Prostate gland (tissue), 2 donors: ENCODE measurements around the gene IPO13. TPM values are rescaled to one million over a fixed set of nuclear protein-coding genes. Genes with fewer than 3 reads are reported as not detected.
A peak's percentile ranks its signal among the peaks of the same experiment; 100 is the strongest.

Experiments used
- DNase-seq: peaks from one replicate; pipeline ENCODE4 v3.0.0-alpha.2; 2019; ENCODE audit warnings: low spot score
- H3K27ac ChIP-seq, 2 donors: fragments of 200-600 bp; sonication (generic); 2 replicates each; pipeline ENCODE4 v1.5.1; 2017 to 2019
- H3K27me3 ChIP-seq: fragments of 200-600 bp; sonication (generic); replicated peaks from 2 replicates; pipeline ENCODE4 v1.5.1; 2019; ENCODE audit not compliant: insufficient read depth
- H3K36me3 ChIP-seq, 2 donors: fragments of 200-600 bp; sonication (generic); 1 replicate in 1 of 2; 2 replicates in 1 of 2; pipeline versions ENCODE4 v1.5.1 to v1.8.1; 2017 to 2019
- H3K4me1 ChIP-seq: fragments of 200-600 bp; sonication (generic); replicated peaks from 2 replicates; pipeline ENCODE4 v1.5.1; 2019
- H3K4me3 ChIP-seq, 2 donors: fragments of 200-600 bp; sonication (generic); 2 replicates each; pipeline ENCODE4 v1.5.1; 2017 to 2019
- H3K9me3 ChIP-seq: fragments of 200-600 bp; sonication (generic); 2 replicates; pipeline ENCODE4 v1.5.1; 2017
- POLR2A ChIP-seq: fragments of 450-650 bp; IDR thresholded peaks from one replicate; pipeline ENCODE4 v1.6.1; 2016; ENCODE audit warnings: antibody characterized with exemption, mild to moderate bottlenecking
- POLR2AphosphoS5 ChIP-seq: sonication (generic); formaldehyde crosslinking; IDR thresholded peaks from one replicate; pipeline ENCODE4 v1.6.1; 2017; ENCODE audit warnings: antibody characterized with exemption
- WGBS: methylation state at CpG from one replicate; pipeline ENCODE4 v1.1.5; 2018; 5-methylcytosine and 5-hydroxymethylcytosine counted together
- intact Hi-C: fragments of 100-400 bp; cut with DNase I; formaldehyde crosslinking; loops from one replicate; pipeline ENCODE4 v1.14.2; 2022
- total RNA-seq, 2 donors: library from RNA; depleted of rRNA; stranded (reverse); fragments of >200 nt; gene quantifications; one replicate each; pipeline ENCODE4 v1.1.0, GENCODE V29; 2016
- TF ChIP-seq, protein P1 (sequence below), 4 experiments: fragments of 200-600 bp in 2 of 4; fragments of 450-650 bp in 2 of 4; sonication (generic) in 2 of 4; IDR thresholded peaks; 1 replicate in 3 of 4; 2 replicates in 1 of 4; pipeline ENCODE4 v1.5.1; 2016 to 2019; ENCODE audit warnings: antibody characterized with exemption in 4 of 4, mild to moderate bottlenecking in 2 of 4, moderate library complexity in 2 of 4

Gene IPO13
- total RNA-seq, 2 donors from 2014 or later, result 27.7 to 55.7 TPM

DNA sequence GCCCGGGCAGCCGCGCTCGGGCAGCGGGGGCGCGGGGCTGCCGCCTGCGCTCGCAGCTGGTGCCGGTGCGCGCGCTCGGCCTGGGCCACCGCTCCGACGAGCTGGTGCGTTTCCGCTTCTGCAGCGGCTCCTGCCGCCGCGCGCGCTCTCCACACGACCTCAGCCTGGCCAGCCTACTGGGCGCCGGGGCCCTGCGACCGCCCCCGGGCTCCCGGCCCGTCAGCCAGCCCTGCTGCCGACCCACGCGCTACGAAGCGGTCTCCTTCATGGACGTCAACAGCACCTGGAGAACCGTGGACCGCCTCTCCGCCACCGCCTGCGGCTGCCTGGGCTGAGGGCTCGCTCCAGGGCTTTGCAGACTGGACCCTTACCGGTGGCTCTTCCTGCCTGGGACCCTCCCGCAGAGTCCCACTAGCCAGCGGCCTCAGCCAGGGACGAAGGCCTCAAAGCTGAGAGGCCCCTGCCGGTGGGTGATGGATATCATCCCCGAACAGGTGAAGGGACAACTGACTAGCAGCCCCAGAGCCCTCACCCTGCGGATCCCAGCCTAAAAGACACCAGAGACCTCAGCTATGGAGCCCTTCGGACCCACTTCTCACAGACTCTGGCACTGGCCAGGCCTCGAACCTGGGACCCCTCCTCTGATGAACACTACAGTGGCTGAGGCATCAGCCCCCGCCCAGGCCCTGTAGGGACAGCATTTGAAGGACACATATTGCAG is 10.2 kb upstream of the IPO13 start:
- H3K27me3 ChIP-seq, result no peaks in the 10 kb centered on the region
- no peaks in the 10 kb centered on the region for H3K4me1 ChIP-seq
- H3K27ac ChIP-seq, result peak overlapping the region; percentile 32 to 75
- H3K4me3 ChIP-seq, result peak overlapping the region; percentile 33 to 47
- no peaks in the 10 kb centered on the region for H3K9me3 ChIP-seq
- no peaks in the 10 kb centered on the region for H3K36me3 ChIP-seq
- 17% methylated on average over 21 of the region's 56 CpGs for WGBS
- DNase-seq, result no peak
- no peak for TF ChIP-seq POLR2A
- TF ChIP-seq, protein P1, sequence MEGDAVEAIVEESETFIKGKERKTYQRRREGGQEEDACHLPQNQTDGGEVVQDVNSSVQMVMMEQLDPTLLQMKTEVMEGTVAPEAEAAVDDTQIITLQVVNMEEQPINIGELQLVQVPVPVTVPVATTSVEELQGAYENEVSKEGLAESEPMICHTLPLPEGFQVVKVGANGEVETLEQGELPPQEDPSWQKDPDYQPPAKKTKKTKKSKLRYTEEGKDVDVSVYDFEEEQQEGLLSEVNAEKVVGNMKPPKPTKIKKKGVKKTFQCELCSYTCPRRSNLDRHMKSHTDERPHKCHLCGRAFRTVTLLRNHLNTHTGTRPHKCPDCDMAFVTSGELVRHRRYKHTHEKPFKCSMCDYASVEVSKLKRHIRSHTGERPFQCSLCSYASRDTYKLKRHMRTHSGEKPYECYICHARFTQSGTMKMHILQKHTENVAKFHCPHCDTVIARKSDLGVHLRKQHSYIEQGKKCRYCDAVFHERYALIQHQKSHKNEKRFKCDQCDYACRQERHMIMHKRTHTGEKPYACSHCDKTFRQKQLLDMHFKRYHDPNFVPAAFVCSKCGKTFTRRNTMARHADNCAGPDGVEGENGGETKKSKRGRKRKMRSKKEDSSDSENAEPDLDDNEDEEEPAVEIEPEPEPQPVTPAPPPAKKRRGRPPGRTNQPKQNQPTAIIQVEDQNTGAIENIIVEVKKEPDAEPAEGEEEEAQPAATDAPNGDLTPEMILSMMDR (IDR thresholded peaks at IDR 0.05), result peak in 1 of 4 experiments; percentile 37
- no peak for TF ChIP-seq POLR2AphosphoS5
- intact Hi-C loops, result no loop called here

DNA sequence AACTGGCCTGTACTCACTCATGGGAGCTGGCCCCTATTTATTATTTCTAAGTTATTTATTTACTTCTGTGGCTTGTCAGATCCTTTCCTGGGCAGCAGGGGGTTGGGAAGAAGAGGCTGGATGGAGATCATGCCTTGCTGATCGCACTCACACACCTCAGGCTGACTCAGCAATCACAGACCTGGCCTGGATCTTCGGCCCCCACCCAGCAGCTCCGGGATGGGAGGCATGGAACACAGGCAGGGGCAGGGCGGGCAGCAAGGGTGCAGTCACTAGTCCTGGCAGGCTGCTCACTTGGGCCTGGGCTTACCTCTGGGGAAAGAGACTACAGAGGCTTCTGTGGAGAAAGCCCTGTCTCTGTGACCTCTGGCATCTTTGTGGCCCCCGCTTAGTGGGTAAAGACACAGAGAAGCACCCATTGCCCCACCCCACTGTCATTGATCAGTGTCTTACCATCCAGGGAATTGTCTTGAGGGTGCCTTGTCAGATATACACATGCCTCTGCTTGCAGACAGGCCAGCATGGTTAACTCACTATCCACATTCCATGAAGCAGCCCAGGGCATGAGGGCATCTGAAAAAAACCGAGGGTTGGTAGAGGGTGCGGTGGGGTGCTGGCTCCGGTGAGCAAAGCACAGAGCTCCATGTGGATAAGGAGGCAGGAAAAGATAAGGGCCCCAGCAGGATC is 9.4 kb upstream of the IPO13 start:
- H3K36me3 ChIP-seq, result no peaks in the 10 kb centered on the region
- H3K27me3 ChIP-seq, result no peaks in the 10 kb centered on the region
- H3K4me1 ChIP-seq, result no peaks in the 10 kb centered on the region
- intact Hi-C loops, result no loop called here
- no peak overlapping the region for H3K4me3 ChIP-seq
- no peaks in the 10 kb centered on the region for H3K9me3 ChIP-seq
- WGBS, result 88% methylated on average over 8 of the region's 8 CpGs
- no peak for TF ChIP-seq POLR2A
- TF ChIP-seq, protein P1 (IDR thresholded peaks at IDR 0.05), result no peak
- no peak for TF ChIP-seq POLR2AphosphoS5
- no peak for DNase-seq
- no peak overlapping the region for H3K27ac ChIP-seq

DNA sequence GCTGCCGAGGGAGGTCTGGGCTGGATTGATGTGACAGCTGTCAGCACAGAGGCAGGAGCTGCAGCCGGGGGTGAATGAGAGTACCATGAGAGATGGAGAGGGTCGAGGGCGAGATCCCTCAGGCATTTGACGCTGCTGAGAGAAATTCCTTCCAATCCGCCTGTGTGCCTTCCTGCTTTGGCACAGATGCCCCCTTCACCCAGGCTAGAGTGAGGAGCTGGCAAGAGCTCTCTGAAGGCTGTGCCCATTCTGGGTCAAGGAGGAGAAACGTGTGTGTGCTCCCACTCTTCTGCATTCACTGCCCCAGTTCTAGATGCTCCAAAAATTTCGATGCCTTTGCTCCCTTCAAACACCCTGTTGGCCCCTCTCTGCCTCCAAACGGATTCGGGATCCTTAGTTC is 8.4 kb upstream of the IPO13 start:
- no peak overlapping the region for H3K4me3 ChIP-seq
- no peak for DNase-seq
- intact Hi-C loops, result no loop called here
- no peaks in the 10 kb centered on the region for H3K27me3 ChIP-seq
- H3K36me3 ChIP-seq, result no peaks in the 10 kb centered on the region
- TF ChIP-seq, protein P1 (IDR thresholded peaks at IDR 0.05), result no peak
- no peak for TF ChIP-seq POLR2A
- TF ChIP-seq POLR2AphosphoS5, result no peak
- no peaks in the 10 kb centered on the region for H3K9me3 ChIP-seq
- 77% methylated on average over 10 of the region's 10 CpGs for WGBS
- H3K4me1 ChIP-seq, result no peaks in the 10 kb centered on the region
- no peak overlapping the region for H3K27ac ChIP-seq

DNA sequence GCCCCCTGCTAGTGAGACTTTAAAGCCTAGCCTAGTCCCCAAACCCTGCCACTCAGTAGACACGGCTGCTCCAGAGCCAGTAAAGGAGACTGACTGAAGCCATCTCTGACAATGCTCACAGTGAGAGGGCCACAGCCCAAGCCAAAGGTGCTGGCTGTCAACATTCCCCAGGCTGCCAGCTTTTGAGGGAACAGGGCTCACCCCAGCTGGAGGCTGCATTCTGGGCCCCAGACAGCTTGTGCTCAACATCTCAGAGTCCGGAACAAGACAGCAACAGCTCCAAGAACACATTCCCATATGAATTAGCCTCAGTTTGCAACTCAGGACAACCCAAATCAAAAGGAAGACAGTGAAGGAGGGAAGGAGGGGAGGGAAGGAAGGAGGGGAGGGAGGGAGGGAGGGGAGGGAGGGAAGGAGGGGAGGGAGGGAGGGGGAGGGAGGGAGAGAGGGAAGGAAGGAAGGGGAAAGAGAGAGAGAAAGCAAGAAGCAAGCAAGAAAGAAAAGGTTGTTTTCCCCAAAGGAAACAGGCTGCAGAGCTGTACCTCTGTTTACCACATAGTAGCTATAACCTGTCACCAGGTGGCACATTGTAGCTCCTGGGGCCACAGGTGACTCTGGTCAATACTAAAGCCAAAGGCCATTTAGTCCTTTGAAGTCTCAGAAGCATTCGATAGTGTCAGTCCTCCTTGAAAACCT is 7.7 kb upstream of the IPO13 start:
- WGBS, result 45% methylated on average over 3 of the region's 3 CpGs

More for the DNA sequence above, 7.7 kb upstream of the IPO13 start:
- no peaks in the 10 kb centered on the region for H3K4me1 ChIP-seq
- TF ChIP-seq, protein P1 (IDR thresholded peaks at IDR 0.05), result no peak
- TF ChIP-seq POLR2AphosphoS5 (no peak), POLR2A (no peak)
- intact Hi-C loops, result no loop called here
- H3K4me3 ChIP-seq, result no peak overlapping the region
- no peaks in the 10 kb centered on the region for H3K9me3 ChIP-seq
- no peaks in the 10 kb centered on the region for H3K36me3 ChIP-seq
- DNase-seq, result no peak
- H3K27ac ChIP-seq, result no peak overlapping the region
- H3K27me3 ChIP-seq, result no peaks in the 10 kb centered on the region
